Measurements from ENCODE around the gene ADGRD1. TPM values are rescaled to one million over a fixed set of nuclear protein-coding genes. Genes with fewer than 3 reads are reported as not detected.

The ADGRD1 gene
- total RNA-seq, 2 experiments from 2014 or later = 0.05 TPM; not detected in 1

DNA sequence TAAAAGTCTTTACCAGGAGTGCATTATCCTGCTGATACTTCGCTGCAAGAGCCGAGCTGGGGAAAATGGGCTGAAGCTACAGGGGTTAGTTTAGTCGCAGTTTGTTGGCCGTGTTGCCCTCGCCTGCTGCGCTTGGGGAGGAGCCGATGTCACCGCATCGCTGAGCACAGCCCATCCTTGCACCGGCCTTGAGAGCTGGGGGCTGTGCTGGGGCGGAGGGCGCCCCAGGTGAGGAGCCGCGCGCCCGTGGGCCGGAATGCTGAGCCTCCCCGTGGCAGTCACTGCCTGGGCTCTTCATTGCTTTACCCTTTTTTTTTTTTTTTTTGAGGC, 50.0 kb downstream of the ADGRD1 start:
- Mint-ChIP-seq H3K27me3 (no peaks in the 10 kb centered on the region), H3K9me3 (peaks cover 3% of the 10 kb centered on the region), H3K36me3 (ENCODE audit: low read depth) (no peaks in the 10 kb centered on the region), H3K27ac (no peak overlapping the region), H3K4me3 (no peak overlapping the region), H3K4me1 (no peaks in the 10 kb centered on the region)
- ChIA-PET POLR2A (no interaction called here), CTCF (interaction anchor here (0.6 to 0.8 kb wide), 5 partner anchors 25 to 1922 kb away, joined by 3 to 5 read pairs (median 3); no protein-coding TSS in a partner anchor)
- no peak for DNase-seq

GRCh38 chr12:131004166-131004565, 50.5 kb downstream of the ADGRD1 start:
- Mint-ChIP-seq H3K4me1 (no peaks in the 10 kb centered on the region), H3K27me3 (no peaks in the 10 kb centered on the region), H3K9me3 (peaks cover 3% of the 10 kb centered on the region), H3K27ac (no peak overlapping the region), H3K4me3 (no peak overlapping the region), H3K36me3 (ENCODE audit: low read depth) (no peaks in the 10 kb centered on the region)
- ChIA-PET POLR2A (no interaction called here), CTCF (interaction anchor here (0.6 to 0.8 kb wide), 5 partner anchors 25 to 1923 kb away, joined by 3 to 5 read pairs (median 3); no protein-coding TSS in a partner anchor)
- no peak for DNase-seq

DNA sequence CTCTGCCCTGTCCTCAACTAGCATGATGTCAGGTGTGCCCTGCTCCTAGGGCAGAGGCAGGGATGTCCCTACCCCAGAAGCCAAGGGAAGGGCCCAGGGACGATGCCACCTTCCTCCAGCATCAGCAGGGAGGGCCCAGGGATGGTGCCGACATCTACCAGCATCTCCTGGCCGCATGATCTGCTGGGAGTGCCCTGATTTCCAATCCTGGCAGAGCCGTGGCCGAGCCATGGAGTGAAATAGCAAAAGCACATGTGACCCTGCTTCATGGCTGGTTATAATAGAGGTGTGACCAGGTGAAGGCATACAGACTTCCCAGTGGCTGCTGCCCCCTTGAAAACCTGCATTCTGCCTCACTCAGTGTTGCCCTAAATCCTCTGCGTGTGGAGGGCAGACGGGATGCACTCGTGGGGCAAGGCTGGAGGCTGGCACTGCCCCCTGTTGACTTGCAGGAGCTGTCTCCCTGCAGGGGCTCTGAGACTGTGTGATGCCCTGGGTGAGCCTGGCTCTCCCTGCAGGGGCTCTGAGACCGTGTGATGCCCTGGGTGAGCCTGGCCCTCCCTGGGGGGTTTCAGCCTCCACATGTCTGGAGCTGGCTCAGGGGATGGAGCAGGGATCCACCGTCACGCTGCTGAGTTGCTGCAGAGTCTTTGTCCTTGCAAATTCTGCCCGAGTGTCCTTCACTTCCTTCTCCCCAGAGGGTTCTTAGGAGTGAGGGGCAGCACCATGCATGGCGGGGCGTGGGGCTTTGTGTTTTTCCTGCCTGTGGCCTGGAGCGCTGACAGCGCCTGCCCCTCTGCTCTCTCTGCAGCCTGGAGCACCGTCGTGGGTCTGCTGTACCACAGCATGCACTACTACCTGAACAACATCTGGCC, 51.7 kb downstream of the ADGRD1 start:
- no peak for DNase-seq
- CTCF ChIA-PET = no interaction called here
- POLR2A ChIA-PET = no interaction called here
- Mint-ChIP-seq H3K4me3 (no peak overlapping the region), H3K27ac (no peak overlapping the region), H3K27me3 (no peaks in the 10 kb centered on the region), H3K36me3 (ENCODE audit: low read depth) (no peaks in the 10 kb centered on the region), H3K4me1 (no peaks in the 10 kb centered on the region), H3K9me3 (no peaks in the 10 kb centered on the region)

- POLR2A ChIA-PET = no interaction called here
- H3K27ac Mint-ChIP-seq = no peak overlapping the region
These were observed 52.5 kb downstream of the ADGRD1 start for GRCh38 chr12:131006036-131006735.

DNA sequence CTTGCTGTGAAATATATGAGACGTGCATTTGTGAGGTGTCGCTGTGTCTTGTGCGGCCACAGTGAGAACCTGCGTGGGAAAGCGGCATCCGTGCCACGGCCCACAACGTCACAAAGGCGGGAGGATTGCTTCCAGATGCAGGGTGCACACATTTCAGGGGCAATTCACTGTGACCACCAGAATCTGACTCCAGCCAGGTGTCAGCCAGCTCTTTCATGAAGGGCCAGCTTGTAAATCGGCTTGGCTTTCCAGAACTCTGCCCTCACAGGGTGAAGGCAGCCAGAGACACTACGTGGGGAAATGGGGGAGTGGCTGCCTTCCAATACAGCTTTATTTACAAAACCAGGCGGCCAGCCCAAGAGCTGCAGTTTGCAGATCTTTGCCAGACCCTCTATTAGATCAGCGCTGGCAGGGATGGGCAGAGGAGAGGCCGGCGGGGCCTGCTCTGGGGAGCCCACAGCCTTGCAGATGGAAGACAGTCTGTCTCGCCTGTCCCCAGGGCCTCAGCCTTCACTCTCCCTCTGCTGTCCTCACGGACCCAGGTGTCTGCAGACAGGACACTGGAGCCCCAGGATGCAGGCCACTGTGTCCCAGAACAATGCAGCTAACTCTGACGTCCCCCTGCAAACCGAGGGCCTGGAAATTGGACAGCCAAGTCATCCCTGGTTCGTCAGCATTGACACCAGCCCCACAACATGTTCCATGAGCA, 53.5 kb downstream of the ADGRD1 start:
- DNase-seq = no peak
- Mint-ChIP-seq H3K4me3 (no peak overlapping the region), H3K4me1 (no peaks in the 10 kb centered on the region), H3K27me3 (no peaks in the 10 kb centered on the region), H3K9me3 (no peaks in the 10 kb centered on the region), H3K27ac (no peak overlapping the region), H3K36me3 (ENCODE audit: low read depth) (no peaks in the 10 kb centered on the region)
- CTCF ChIA-PET = interaction anchor here (0.5 kb wide), 1 partner anchor 13 kb away, joined by 3 read pairs; no protein-coding TSS in a partner anchor
- POLR2A ChIA-PET = no interaction called here

More at GRCh38 chr12:131006036-131006735, 52.5 kb downstream of the ADGRD1 start:
- no peak overlapping the region for H3K4me3 Mint-ChIP-seq
- CTCF ChIA-PET = no interaction called here
- no peaks in the 10 kb centered on the region for H3K9me3 Mint-ChIP-seq
- no peaks in the 10 kb centered on the region for H3K4me1 Mint-ChIP-seq
- no peak for DNase-seq
- no peaks in the 10 kb centered on the region for H3K27me3 Mint-ChIP-seq
- H3K36me3 Mint-ChIP-seq (ENCODE audit: low read depth) = no peaks in the 10 kb centered on the region

DNA sequence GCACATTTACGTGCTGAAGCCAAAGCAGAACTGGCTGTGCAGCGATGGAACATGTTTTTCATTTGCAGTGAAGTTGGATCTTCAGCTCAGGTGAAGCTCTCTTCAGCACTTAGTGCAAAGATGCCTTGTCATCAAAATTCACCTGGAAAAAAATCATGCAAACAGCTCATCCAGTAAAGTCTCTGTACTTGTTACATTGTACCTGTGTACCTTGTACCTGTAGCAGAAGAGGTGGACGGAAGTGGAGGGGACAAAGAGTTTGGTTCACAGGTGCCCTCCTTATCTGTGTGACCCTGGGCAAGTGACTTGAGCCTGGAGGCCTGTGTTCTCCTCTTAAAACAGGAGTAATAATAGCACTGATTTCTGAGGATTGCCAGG, 54.0 kb downstream of the ADGRD1 start:
- H3K36me3 Mint-ChIP-seq (ENCODE audit: low read depth) = no peaks in the 10 kb centered on the region
- DNase-seq = no peak
- H3K4me1 Mint-ChIP-seq = no peaks in the 10 kb centered on the region
- no peaks in the 10 kb centered on the region for H3K27me3 Mint-ChIP-seq
- ChIA-PET POLR2A (no interaction called here), CTCF (no interaction called here)
- no peak overlapping the region for H3K27ac Mint-ChIP-seq
- no peak overlapping the region for H3K4me3 Mint-ChIP-seq
- H3K9me3 Mint-ChIP-seq = no peaks in the 10 kb centered on the region

GRCh38 chr12:131008131-131008912, 54.6 kb downstream of the ADGRD1 start:
- no peak overlapping the region for H3K27ac Mint-ChIP-seq
- no peaks in the 10 kb centered on the region for H3K36me3 Mint-ChIP-seq (ENCODE audit: low read depth)
- CTCF ChIA-PET = no interaction called here
- no peak for DNase-seq
- POLR2A ChIA-PET = no interaction called here
- no peaks in the 10 kb centered on the region for H3K4me1 Mint-ChIP-seq
- H3K27me3 Mint-ChIP-seq = no peaks in the 10 kb centered on the region
- H3K4me3 Mint-ChIP-seq = no peak overlapping the region
- H3K9me3 Mint-ChIP-seq = no peaks in the 10 kb centered on the region

- DNase-seq = no peak
- no peaks in the 10 kb centered on the region for H3K27me3 Mint-ChIP-seq
- ChIA-PET CTCF (no interaction called here), POLR2A (no interaction called here)
- H3K27ac Mint-ChIP-seq = no peak overlapping the region
- no peaks in the 10 kb centered on the region for H3K4me1 Mint-ChIP-seq
- no peaks in the 10 kb centered on the region for H3K9me3 Mint-ChIP-seq
- no peak overlapping the region for H3K4me3 Mint-ChIP-seq
- no peaks in the 10 kb centered on the region for H3K36me3 Mint-ChIP-seq (ENCODE audit: low read depth)
These were observed 55.2 kb downstream of the ADGRD1 start for GRCh38 chr12:131008913-131009270.

DNA sequence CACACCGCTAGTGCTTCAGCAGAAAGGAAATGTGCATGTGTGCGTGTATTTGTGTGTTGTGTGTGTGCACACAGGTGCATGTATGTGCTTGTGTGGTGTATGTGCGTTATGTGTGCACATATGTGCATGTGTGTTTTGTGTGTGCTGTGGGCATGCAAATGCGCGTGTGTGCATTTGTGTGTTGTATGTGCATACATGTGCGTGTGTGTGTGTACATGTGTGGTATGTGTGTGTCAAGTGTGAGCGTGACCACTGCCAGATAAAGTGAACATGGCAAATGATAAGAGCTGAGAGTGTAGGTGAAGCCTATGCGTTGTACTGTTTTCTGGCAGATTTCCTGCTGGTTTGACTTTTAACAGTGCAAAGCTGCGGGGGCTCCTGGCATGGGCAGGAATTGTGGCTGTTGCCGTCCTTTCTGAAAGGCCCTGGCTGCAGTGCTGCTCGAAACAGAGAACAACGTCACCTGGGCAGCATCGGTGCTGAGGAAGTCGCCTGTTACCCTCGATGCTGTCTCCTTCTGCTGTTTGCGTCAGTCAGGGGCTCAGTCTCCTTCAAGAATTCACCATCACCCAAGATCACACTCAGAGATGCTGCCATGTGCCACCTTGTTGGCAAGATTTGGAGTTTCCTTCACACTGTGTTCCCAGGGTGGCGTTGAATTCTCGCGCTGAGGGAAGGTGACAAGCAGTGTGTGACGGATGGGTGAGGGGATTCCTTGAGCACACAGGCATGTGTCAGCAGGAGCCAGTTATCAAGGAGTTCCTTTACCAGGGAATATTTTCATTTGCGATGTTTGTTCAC, 56.1 kb downstream of the ADGRD1 start:
- POLR2A ChIA-PET = no interaction called here
- CTCF ChIA-PET = no interaction called here
- H3K4me3 Mint-ChIP-seq = no peak overlapping the region
- no peaks in the 10 kb centered on the region for H3K36me3 Mint-ChIP-seq (ENCODE audit: low read depth)
- H3K27ac Mint-ChIP-seq = no peak overlapping the region
- no peaks in the 10 kb centered on the region for H3K4me1 Mint-ChIP-seq
- no peaks in the 10 kb centered on the region for H3K27me3 Mint-ChIP-seq
- no peak for DNase-seq
- H3K9me3 Mint-ChIP-seq = no peaks in the 10 kb centered on the region

- ChIA-PET POLR2A (no interaction called here), CTCF (interaction anchor here (1.2 kb wide), 1 partner anchor 8 kb away, joined by 3 read pairs; no protein-coding TSS in a partner anchor)
- Mint-ChIP-seq H3K27me3 (no peaks in the 10 kb centered on the region), H3K36me3 (ENCODE audit: low read depth) (no peaks in the 10 kb centered on the region), H3K9me3 (no peaks in the 10 kb centered on the region), H3K4me3 (no peak overlapping the region), H3K4me1 (no peaks in the 10 kb centered on the region), H3K27ac (no peak overlapping the region)
- no peak for DNase-seq
These were observed 56.9 kb downstream of the ADGRD1 start for GRCh38 chr12:131010396-131011131.

DNA sequence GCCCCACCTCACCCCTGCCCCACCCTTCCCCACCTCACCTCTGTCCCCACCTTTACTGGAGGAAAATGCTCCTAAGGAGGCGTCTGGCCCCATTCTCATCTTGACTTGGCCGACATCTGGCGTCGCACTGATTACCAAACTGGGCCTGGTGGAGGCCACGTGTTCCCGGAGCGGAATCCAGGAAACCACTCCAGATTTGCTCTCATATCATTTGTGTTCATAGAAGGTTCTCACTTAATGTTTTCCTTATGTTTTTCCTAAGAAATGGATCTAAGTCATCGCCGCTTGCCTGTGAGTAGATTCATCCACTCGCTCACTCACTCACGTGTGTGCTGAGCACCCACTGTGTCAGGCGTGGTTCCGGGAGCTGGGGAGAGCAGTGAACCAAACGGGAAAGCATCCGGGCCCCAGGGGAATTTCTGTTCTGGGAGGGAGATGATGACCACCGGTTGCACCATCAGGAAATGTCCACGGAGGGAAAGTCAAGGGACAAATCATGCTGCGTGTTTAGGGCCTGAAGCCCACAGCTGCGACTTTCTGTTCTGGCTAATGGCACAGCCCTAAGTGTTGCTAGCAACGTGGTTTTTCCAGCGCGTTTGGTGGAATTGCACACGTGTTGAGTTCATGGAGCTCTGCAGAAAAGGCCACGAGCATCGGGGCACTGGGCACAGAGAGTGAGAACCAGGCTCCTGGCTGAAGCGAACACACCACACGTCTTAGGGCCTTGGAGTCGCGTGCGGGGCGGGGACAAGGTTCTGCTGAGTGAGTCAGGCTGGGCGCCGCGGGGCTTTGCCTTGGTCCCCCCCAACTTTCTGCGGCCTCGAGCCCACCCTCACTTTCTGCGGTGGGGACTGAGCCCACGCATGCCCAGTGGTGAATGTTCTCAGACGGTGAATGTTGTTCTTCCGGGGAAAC, 57.7 kb downstream of the ADGRD1 start:
- Mint-ChIP-seq H3K4me1 (no peaks in the 10 kb centered on the region), H3K4me3 (no peak overlapping the region), H3K27me3 (no peaks in the 10 kb centered on the region), H3K27ac (no peak overlapping the region), H3K36me3 (ENCODE audit: low read depth) (no peaks in the 10 kb centered on the region), H3K9me3 (no peaks in the 10 kb centered on the region)
- no peak for DNase-seq
- CTCF ChIA-PET = interaction anchor here (0.6 to 1.2 kb wide), 2 partner anchors 9 to 117 kb away, joined by 3 read pairs; no protein-coding TSS in a partner anchor
- POLR2A ChIA-PET = no interaction called here

Measured in activated CD4-positive, alpha-beta T cell treated with anti-CD3 and anti-CD28 coated beads, Interleukin-2, amount 10 ng/mL, durations not matched to agents 7 days and 5 days (primary cell).